SK-N-SH (cell line): ENCODE measurements around the gene OPCML.

Experiments used
- CTCF ChIP-seq: fragments of 200-600 bp; sonication (generic); IDR thresholded peaks from 2 replicates; pipeline ENCODE4 v1.6.1; 2017; ENCODE audit warnings: antibody characterized with exemption, mild to moderate bottlenecking, moderate library complexity
- ELF1 ChIP-seq: IDR thresholded peaks from 2 replicates; pipeline ENCODE4 v1.4.0; 2012
- EP300 ChIP-seq, 2 experiments: IDR thresholded peaks; 2 replicates each; pipeline versions ENCODE4 v1.4.0 to v1.6.1; 2012; ENCODE audit warnings: borderline replicate concordance in 1 of 2, low read depth in 1 of 2, low read length in 1 of 2
- FOXJ3 ChIP-seq: sonication (generic); formaldehyde crosslinking; IDR thresholded peaks from 2 replicates; pipeline ENCODE4 v1.5.1; 2020; ENCODE audit warnings: mild to moderate bottlenecking, missing genetic modification reagents
- FOXM1 ChIP-seq: IDR thresholded peaks from 2 replicates; pipeline ENCODE4 v1.4.0; 2012; ENCODE audit warnings: low read depth, mild to moderate bottlenecking
- GATA2 ChIP-seq: sonication (generic); formaldehyde crosslinking; IDR thresholded peaks from 2 replicates; pipeline ENCODE4 v1.5.0; 2020; ENCODE audit warnings: mild to moderate bottlenecking, missing genetic modification reagents
- MEF2A ChIP-seq: IDR thresholded peaks from 2 replicates; pipeline ENCODE4 v1.4.0; 2012; ENCODE audit warnings: low read depth, borderline replicate concordance
- NFIC ChIP-seq: IDR thresholded peaks from 2 replicates; pipeline ENCODE4 v1.4.0; 2012; ENCODE audit warnings: borderline replicate concordance
- YY1 ChIP-seq: IDR thresholded peaks from 2 replicates; pipeline ENCODE4 v1.4.0; 2012; ENCODE audit warnings: low read depth, mild to moderate bottlenecking

GRCh38 chr11:132981131-132981956 lies 551.0 kb downstream of the OPCML start:
- no peak for TF ChIP-seq CTCF
- TF ChIP-seq EP300 (IDR thresholded peaks at IDR 0.05; ENCODE audit: borderline replicate concordance in 1 of 2, low read depth in 1 of 2, low read length in 1 of 2), result no peak
- TF ChIP-seq GATA2 (CRISPR knock-in tag), result no peak
- no peak for TF ChIP-seq NFIC
- TF ChIP-seq YY1, result no peak
- TF ChIP-seq MEF2A, result no peak
- no peak for TF ChIP-seq FOXM1
- TF ChIP-seq ELF1, result no peak
- TF ChIP-seq FOXJ3 (CRISPR knock-in tag), result no peak
